NOMO-1 treated with DMSO at 0.1 percent for 48 hours (cell line): Measurements from ENCODE around the gene SSH2.

Experiments used
- DNase-seq: peaks from one replicate; lab custom pipeline; 2025; ENCODE audit not compliant: unreplicated experiment; lab: John Stamatoyannopoulos, UW

SSH2 gene

DNA sequence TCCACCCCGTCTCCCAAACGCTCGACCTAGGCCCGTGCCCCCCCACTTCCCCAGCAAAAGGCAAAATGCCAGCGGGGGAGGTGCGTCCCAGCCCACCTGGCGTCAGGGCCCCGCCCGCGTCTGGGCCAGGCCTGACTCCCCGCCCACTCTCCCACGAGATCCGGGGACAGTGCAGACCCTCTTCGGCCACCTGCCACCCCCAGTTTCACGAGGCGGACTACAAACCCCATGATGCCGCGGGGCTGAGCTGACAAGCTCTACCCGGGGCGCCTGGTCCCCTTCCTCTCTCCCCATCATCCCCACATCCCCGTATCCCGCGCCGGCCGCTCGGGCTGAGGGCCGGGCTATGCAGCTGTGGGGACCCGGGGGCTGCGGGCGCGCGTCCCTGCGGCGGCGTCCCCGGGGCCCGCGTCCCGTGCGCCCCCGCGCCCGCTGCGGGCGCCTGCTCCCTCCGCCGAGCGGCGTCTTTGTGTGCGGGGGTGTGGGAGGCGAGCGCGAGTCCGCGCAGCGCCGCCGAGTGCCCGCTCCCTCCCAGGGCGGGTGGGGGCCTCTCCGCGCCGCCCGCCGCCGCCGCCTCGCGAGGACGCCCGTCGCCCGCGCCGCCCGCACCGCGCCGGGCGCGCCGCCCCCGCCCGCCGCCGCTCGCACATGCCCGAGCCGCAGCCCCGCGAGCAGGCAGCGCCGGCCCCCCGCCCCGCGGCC is 337.0 kb downstream of the SSH2 start, which contains the start of gene ANKRD13B:
Gene ANKRD13B (plus strand): TSS at position 283 of the 702 bp plus-strand sequence. CDS start 490 bp downstream, outside the sequence.
- no peak for DNase-seq

- peak; percentile 58 for DNase-seq
These were observed 338.1 kb downstream of the SSH2 start for GRCh38 chr17:29591737-29592608.

GRCh38 chr17:29591146-29591736 is 338.8 kb downstream of the SSH2 start:
- no peak for DNase-seq

GRCh38 chr17:29590411-29591145 is 339.4 kb downstream of the SSH2 start:
- no peak for DNase-seq

GRCh38 chr17:29589524-29590410 is 340.3 kb downstream of the SSH2 start, which contains the start of gene GIT1:
Gene GIT1, minus strand, starts transcription at chr17:29589648. Its CDS starts 270 bp downstream, at chr17:29589378.
- DNase-seq: peak; percentile 67

DNA sequence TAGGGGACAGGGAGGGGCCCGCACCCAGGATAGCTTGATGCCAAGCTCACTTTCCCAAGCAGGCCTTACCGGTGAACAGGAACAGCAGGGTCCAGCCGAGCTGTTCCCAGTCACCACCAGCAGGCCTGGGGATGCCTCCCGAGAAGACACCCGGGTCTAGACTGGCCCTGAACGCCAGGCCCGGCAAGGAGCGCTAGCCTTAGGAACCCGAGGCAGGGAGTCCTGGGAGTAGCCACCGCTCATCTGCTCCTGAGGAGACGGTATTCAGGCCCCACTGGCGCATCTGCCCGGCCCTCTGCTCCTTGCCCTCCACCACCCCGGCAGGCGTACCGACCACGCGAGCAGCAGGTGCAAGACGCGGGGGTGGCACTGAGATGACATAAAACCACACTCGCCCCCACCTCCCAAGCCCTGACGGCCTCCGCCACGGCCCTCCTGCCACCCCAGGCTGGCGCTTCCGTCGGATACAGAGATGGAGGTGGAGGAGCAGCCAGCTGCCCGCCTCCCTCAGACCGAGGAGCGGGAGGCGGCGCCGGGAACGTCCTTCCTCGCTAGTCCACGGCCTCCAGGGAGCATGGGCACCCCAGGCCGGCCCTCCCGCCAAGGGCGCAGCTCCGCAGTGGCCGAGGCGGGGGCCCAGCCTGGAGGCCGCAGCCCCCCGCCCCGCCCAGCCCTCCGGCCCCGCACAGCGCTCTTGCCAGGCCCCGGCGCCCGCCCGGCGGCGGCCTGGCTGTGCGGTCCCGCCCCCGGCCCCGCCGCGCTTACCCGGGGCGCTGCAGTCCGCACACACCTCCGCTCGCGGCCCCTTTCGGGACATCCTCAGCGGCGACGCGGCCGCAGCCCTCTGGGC is 341.2 kb downstream of the SSH2 start:
- no peak for DNase-seq

DNA sequence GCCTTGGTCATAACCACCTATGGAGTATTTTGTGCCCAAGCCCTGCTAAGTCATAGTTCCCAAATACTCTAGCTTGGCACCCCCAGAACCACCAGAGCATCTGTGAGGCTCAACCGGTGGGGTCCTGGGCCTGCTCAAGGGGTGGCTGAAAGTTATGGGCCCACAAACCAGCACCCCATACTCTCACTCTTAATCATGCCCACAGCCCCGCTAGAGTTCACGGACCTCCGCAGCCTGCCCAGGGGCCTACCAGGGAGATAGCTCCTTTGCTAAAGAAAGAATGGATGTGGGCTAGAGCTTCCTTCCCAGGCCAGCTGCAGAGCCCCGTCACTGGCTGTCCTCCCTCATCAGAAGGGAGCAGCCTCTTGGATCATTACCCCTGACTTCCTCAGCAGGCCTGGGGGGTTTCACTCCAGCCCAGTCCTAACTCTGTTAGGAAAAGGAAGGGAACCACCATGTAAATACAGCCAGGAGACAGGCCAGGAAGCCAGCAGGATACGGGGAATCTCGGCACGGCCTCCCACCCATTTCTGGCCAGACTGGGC is 341.9 kb downstream of the SSH2 start:
- no peak for DNase-seq

GRCh38 chr17:29587591-29587990 is 342.4 kb downstream of the SSH2 start:
- no peak for DNase-seq

GRCh38 chr17:29586676-29587469 is 343.2 kb downstream of the SSH2 start:
- DNase-seq: no peak

DNA sequence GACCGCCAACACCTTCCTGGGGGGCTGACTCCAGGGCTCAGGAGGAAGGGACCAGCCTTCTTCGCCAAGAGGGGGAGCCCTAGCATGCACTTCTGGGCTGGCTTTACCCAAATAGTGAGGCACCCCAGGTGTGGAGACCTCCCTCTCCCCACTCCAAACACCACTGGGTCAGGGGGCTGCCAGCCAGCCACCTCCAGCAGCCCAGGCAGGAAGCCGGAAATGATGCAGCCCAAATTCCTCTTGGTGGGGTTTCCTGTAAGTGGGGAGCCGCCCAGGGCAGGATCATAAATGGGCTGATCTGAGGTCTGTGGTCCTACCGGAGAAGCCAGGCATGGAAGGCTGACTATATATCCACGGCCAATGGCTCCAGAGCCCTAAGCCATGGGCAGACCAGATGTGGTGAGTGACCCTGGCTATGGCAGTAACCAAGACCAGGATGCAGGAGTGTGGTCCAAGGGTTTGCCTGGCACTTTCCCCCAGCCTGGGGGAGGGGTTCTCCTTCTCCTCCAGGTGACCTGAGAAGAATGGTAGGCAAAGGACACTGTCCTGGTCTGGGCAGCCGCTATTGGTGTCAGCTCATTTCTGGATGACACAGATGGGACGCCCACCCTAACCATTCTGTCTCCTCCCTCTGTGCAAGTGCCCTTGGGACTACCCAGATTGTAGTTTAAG is 344.8 kb downstream of the SSH2 start:
- DNase-seq: no peak

DNA sequence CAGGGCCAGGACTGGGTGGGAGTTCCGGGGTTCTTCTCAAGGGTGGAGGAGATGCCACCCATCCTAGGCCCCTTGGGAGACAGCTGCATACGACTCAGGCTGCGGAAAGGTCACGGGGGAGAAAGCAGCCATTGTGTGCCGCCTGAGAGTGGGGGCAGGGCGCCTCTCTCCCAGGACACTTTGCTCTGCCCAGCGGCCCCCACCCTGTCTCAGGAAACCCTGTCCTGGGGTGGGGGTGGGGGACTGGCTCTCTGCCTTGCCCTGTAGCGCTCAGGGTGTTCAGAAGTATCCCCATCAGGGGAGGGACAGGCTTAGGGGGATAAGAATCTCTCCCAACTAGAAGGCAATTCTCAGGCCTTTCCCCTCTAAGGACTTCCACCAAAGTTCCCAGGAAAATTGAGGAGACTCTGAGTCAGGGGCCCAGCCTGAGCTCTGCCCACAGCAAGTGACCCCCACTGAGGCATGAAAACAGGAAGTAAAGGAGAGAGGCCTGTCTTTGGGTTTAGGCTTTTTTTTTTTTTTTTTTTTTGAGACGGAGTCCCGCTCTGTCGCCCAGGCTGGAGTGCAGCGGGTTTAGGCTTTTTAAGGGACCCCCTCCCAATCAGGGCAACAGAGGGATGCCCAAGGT is 345.5 kb downstream of the SSH2 start:
- no peak for DNase-seq

GRCh38 chr17:29583324-29584248 is 346.4 kb downstream of the SSH2 start:
- no peak for DNase-seq

DNA sequence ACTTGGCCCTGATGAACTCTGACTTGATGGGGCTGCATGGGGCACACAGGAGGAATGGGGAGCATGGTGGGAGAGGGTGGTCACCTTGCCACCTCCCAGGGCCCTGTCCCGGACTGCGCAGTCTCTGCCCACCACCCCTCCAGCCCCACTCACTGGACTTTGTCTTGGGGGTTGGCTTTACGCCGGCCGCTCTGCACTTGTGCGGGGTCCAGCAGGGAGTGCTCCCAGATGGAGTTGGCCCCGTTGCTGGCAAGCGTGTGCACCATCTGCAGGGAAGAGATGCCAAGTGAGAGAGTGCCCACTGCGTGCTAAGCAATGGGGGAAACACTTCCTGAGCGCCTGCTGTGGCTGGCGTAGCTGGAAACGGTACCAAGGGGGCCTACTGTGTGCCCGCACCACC is 347.3 kb downstream of the SSH2 start:
- DNase-seq: no peak

GRCh38 chr17:29582254-29582765 is 347.7 kb downstream of the SSH2 start:
- no peak for DNase-seq

DNA sequence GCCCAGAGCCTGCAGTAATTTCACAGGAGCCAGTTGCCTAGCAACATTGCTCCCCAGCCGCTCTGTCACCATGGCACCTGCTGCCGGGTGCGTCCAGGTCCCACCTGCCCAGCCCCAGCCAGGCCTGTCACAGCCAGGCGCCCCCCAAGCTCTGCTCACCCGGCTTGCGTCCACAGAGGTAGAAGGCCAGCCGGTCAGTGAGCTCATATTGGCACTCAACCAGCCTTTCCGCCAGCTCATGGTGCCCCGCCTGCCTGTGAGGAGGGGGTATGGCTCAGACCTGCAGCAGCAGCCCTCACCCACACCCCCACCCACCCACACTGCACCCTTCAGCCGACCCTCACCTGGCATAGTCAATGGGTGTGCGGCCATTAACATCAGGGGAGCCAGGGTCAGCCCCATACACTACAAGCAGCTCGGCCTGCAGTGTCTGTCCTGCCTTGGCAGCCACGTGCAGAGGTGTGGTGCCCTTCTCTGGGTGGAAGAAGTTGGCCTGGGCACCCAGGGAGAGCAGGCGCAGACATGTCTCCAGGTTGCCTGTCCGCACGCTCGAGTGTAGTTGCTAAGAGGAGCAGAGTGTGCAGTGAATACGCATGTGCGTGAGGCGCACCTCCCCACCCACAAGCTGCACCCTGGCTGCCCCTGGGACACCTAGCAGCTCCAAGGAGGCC is 348.3 kb downstream of the SSH2 start:
- DNase-seq: no peak
